HG02798 (cell line): ENCODE measurements around the gene RBMXL3.
"Not testable (repeated sequence)": the region's sequence is repeated elsewhere in the genome, so short reads cannot be mapped to it uniquely, and the experiment has no call there.

Experiments used
- ATAC-seq: cut with Tn5 transposase; IDR thresholded peaks from one replicate; pipeline ENCODE4 v1.9.1; 2021; ENCODE audit warnings: mild to moderate bottlenecking; ENCODE audit not compliant: unreplicated experiment, poor library complexity

RBMXL3 gene

GRCh38 chrX:115189110-115189509 lies at the start of gene RBMXL3:
RBMXL3 (plus strand) TSS chrX:115189410; CDS start chrX:115189442, 32 bp downstream.
- no peak for ATAC-seq

GRCh38 chrX:115142057-115142456 lies 47.2 kb upstream of the RBMXL3 start:
- no peak for ATAC-seq

GRCh38 chrX:115147220-115147619 lies 42.0 kb upstream of the RBMXL3 start:
- ATAC-seq = no peak

- ATAC-seq = no peak
These were observed 16.0 kb upstream of the RBMXL3 start for GRCh38 chrX:115173181-115173580.

- ATAC-seq = no peak
These were observed 14.7 kb upstream of the RBMXL3 start for GRCh38 chrX:115174548-115174947.

GRCh38 chrX:115177932-115178331 lies 11.3 kb upstream of the RBMXL3 start:
- no peak for ATAC-seq

GRCh38 chrX:115178473-115178872 lies 10.7 kb upstream of the RBMXL3 start:
- no peak for ATAC-seq

- no peak for ATAC-seq
These were observed 5.2 kb upstream of the RBMXL3 start for GRCh38 chrX:115183980-115184379.

- no peak for ATAC-seq
These were observed 731 bp downstream of the RBMXL3 start for GRCh38 chrX:115189646-115190635.

GRCh38 chrX:115190636-115191489 lies 1.7 kb downstream of the RBMXL3 start:
- ATAC-seq = no peak

GRCh38 chrX:115191490-115192243 lies 2.5 kb downstream of the RBMXL3 start:
- ATAC-seq = no peak

GRCh38 chrX:115192244-115192700 lies 3.1 kb downstream of the RBMXL3 start:
- no peak for ATAC-seq

- ATAC-seq = no peak
These were observed 14.8 kb downstream of the RBMXL3 start for GRCh38 chrX:115204040-115204439.

- ATAC-seq = not testable (repeated sequence)
These were observed 20.3 kb downstream of the RBMXL3 start for GRCh38 chrX:115209547-115209946.

GRCh38 chrX:115214151-115214550 lies 24.9 kb downstream of the RBMXL3 start:
- no peak for ATAC-seq

GRCh38 chrX:115214605-115215004 lies 25.4 kb downstream of the RBMXL3 start:
- no peak for ATAC-seq

GRCh38 chrX:115217346-115217745 lies 28.1 kb downstream of the RBMXL3 start:
- not testable (repeated sequence) for ATAC-seq

GRCh38 chrX:115226929-115227328 lies 37.7 kb downstream of the RBMXL3 start:
- ATAC-seq = no peak

GRCh38 chrX:115229337-115230003 lies 40.3 kb downstream of the RBMXL3 start:
- no peak for ATAC-seq
